Measurements from ENCODE around the gene TSPAN9. TPM values are rescaled to one million over a fixed set of nuclear protein-coding genes. Genes with fewer than 3 reads are reported as not detected.

The TSPAN9 gene
- polyA plus RNA-seq, 1 donor (not counting 4 experiments of a cell fraction or from before 2014, with no cell fraction given) = 27.5 TPM

- H3K4me3 ChIP-seq (ENCODE audit: control insufficient read depth in 2 of 3, extremely low read depth in 1 of 3, insufficient read depth in 2 of 3, low read depth in 1 of 3, low read length in 3 of 3) = no peak overlapping the region
- H3K27ac ChIP-seq (ENCODE audit: control insufficient read depth, insufficient read depth, low read length) = no peak overlapping the region
- no peaks in the 10 kb centered on the region for H3K27me3 ChIP-seq (ENCODE audit: control insufficient read depth, extremely low read depth, insufficient read depth, low read length)
- no peak overlapping the region for H3K9ac ChIP-seq (ENCODE audit: control insufficient read depth, extremely low read depth, insufficient read depth, low read length)
- no peaks in the 10 kb centered on the region for H3K9me1 ChIP-seq (ENCODE audit: control insufficient read depth, extremely low read depth, insufficient read depth, low read length)
- peaks cover 7% of the 10 kb centered on the region for H3K4me1 ChIP-seq (ENCODE audit: control insufficient read depth, extremely low read depth, insufficient read depth, low read length)
- H3K9me3 ChIP-seq (ENCODE audit: control insufficient read depth, low read depth, low read length) = no peaks in the 10 kb centered on the region
- FAIRE-seq = no peak
- H4K20me1 ChIP-seq (ENCODE audit: control insufficient read depth, extremely low read depth, insufficient read depth, low read length) = peaks cover 6% of the 10 kb centered on the region
- no peaks in the 10 kb centered on the region for H3K36me3 ChIP-seq (ENCODE audit: control insufficient read depth in 2 of 2, extremely low read depth in 1 of 2, insufficient read depth in 2 of 2, low read length in 2 of 2)
- H3K79me2 ChIP-seq (ENCODE audit: control insufficient read depth, insufficient read depth, low read length) = no peaks in the 10 kb centered on the region
- TF ChIP-seq EZH2 (IDR thresholded peaks at IDR 0.05; ENCODE audit: low read length) = no peak
- TF ChIP-seq CTCF (optimal IDR thresholded peaks at IDR 0.05 in 1 of 3, IDR thresholded peaks at IDR 0.05 in 1 of 3, conservative IDR thresholded peaks at IDR 0.05 in 1 of 3; ENCODE audit: extremely low read depth in 1 of 3, insufficient read depth in 2 of 3, low read length in 3 of 3) = no peak
- no peak overlapping the region for H3K4me2 ChIP-seq (ENCODE audit: control insufficient read depth, extremely low read depth, insufficient read depth, low read depth, low read length)
- dilution Hi-C loops (cut with MboI; ENCODE audit: extremely low pct_ligation_motif_present, low sequenced_read_pairs) = no loop called here
- DNase-seq (ENCODE audit: low read depth, low spot score) = no peak
- no peak overlapping the region for H2AFZ ChIP-seq (ENCODE audit: control insufficient read depth, low read length)
Observed at GRCh38 chr12:3184485-3184884, 107.3 kb downstream of the TSPAN9 start.

- Histone ChIP-seq H3K4me3 (ENCODE audit: control insufficient read depth in 2 of 3, extremely low read depth in 1 of 3, insufficient read depth in 2 of 3, low read depth in 1 of 3, low read length in 3 of 3) (no peak overlapping the region), H3K79me2 (ENCODE audit: control insufficient read depth, insufficient read depth, low read length) (no peaks in the 10 kb centered on the region), H3K9me3 (ENCODE audit: control insufficient read depth, low read depth, low read length) (no peaks in the 10 kb centered on the region), H3K4me2 (ENCODE audit: control insufficient read depth, extremely low read depth, insufficient read depth, low read depth, low read length) (no peak overlapping the region), H3K27me3 (ENCODE audit: control insufficient read depth, extremely low read depth, insufficient read depth, low read length) (no peaks in the 10 kb centered on the region), H3K27ac (ENCODE audit: control insufficient read depth, insufficient read depth, low read length) (no peak overlapping the region), H3K4me1 (ENCODE audit: control insufficient read depth, extremely low read depth, insufficient read depth, low read length) (peaks cover 7% of the 10 kb centered on the region), H3K9me1 (ENCODE audit: control insufficient read depth, extremely low read depth, insufficient read depth, low read length) (no peaks in the 10 kb centered on the region), H4K20me1 (ENCODE audit: control insufficient read depth, extremely low read depth, insufficient read depth, low read length) (peaks cover 6% of the 10 kb centered on the region), H3K36me3 (ENCODE audit: control insufficient read depth in 2 of 2, extremely low read depth in 1 of 2, insufficient read depth in 2 of 2, low read length in 2 of 2) (no peaks in the 10 kb centered on the region), H3K9ac (ENCODE audit: control insufficient read depth, extremely low read depth, insufficient read depth, low read length) (no peak overlapping the region), H2AFZ (ENCODE audit: control insufficient read depth, low read length) (no peak overlapping the region)
- FAIRE-seq (no peak), DNase-seq (ENCODE audit: low read depth, low spot score) (no peak)
- no peak for TF ChIP-seq EZH2 (IDR thresholded peaks at IDR 0.05; ENCODE audit: low read length)
- no peak for TF ChIP-seq CTCF (optimal IDR thresholded peaks at IDR 0.05 in 1 of 3, IDR thresholded peaks at IDR 0.05 in 1 of 3, conservative IDR thresholded peaks at IDR 0.05 in 1 of 3; ENCODE audit: extremely low read depth in 1 of 3, insufficient read depth in 2 of 3, low read length in 3 of 3)
- dilution Hi-C loops (cut with MboI; ENCODE audit: extremely low pct_ligation_motif_present, low sequenced_read_pairs) = no loop called here
Observed at GRCh38 chr12:3185260-3185870, 108.2 kb downstream of the TSPAN9 start.
